DOHH2 (cell line): ENCODE measurements around the gene ZNF501.
A peak's percentile ranks its signal among the peaks of the same experiment; 100 is the strongest.

Experiments
- H3F3A ChIP-seq: fragments of 200-600 bp; sonication (generic), shearing (Covaris generic); 2 replicates; pipeline ENCODE4 v1.6.0; 2016; ENCODE audit warnings: antibody characterized with exemption, mild to moderate bottlenecking; ENCODE audit not compliant: control insufficient read depth, insufficient read depth
- H3K27ac ChIP-seq: fragments of 200-600 bp; sonication (generic); 2 replicates; pipeline ENCODE4 v1.5.1; 2014; ENCODE audit warnings: low read depth, mild to moderate bottlenecking, low read length, moderate library complexity
- H3K27me3 ChIP-seq: fragments of 200-600 bp; sonication (generic); 2 replicates; pipeline ENCODE4 v1.6.1; 2014; ENCODE audit warnings: mild to moderate bottlenecking, low read length, mixed read lengths; ENCODE audit not compliant: control insufficient read depth
- H3K36me3 ChIP-seq: fragments of 200-600 bp; sonication (generic); 2 replicates; pipeline ENCODE4 v1.6.1; 2014; ENCODE audit warnings: mild to moderate bottlenecking, low read length, moderate library complexity, mixed read lengths; ENCODE audit not compliant: control insufficient read depth
- H3K4me1 ChIP-seq: fragments of 200-600 bp; sonication (generic); 2 replicates; pipeline ENCODE4 v1.6.1; 2014; ENCODE audit warnings: mild to moderate bottlenecking, low read length, mixed read lengths; ENCODE audit not compliant: control insufficient read depth
- H3K4me2 ChIP-seq: fragments of 200-600 bp; sonication (generic); 2 replicates; pipeline ENCODE4 v1.6.0; 2014; ENCODE audit warnings: mild to moderate bottlenecking, low read length, moderate library complexity
- H3K4me3 ChIP-seq: fragments of 200-600 bp; sonication (generic); 2 replicates; pipeline ENCODE4 v1.5.1; 2014; ENCODE audit warnings: mild to moderate bottlenecking, low read length, mixed read lengths
- H3K79me2 ChIP-seq: fragments of 200-600 bp; sonication (generic); 2 replicates; pipeline ENCODE4 v1.6.1; 2014; ENCODE audit warnings: mild to moderate bottlenecking, low read length, mixed read lengths; ENCODE audit not compliant: control insufficient read depth
- H3K9me2 ChIP-seq: fragments of 200-600 bp; sonication (generic); replicated peaks from 2 replicates; pipeline ENCODE4 v1.6.1; 2014; ENCODE audit warnings: mild to moderate bottlenecking, low read length, mixed read lengths; ENCODE audit not compliant: control insufficient read depth
- H3K9me3 ChIP-seq: fragments of 200-600 bp; sonication (generic); 2 replicates; pipeline ENCODE4 v1.6.1; 2014; ENCODE audit warnings: antibody characterized with exemption, low read length, mixed read lengths; ENCODE audit not compliant: control insufficient read depth, insufficient read depth
- H4K20me1 ChIP-seq: fragments of 200-600 bp; sonication (generic); 2 replicates; pipeline ENCODE4 v1.6.0; 2014; ENCODE audit warnings: low read depth, mild to moderate bottlenecking, antibody characterized with exemption, low read length, moderate library complexity; ENCODE audit not compliant: control insufficient read depth, insufficient read depth
- CTCF ChIP-seq: fragments of 200-600 bp; sonication (generic); IDR thresholded peaks from one replicate; pipeline ENCODE4 v1.5.1; 2014; ENCODE audit warnings: antibody characterized with exemption, mild to moderate bottlenecking, low read depth, low read length; ENCODE audit not compliant: poor library complexity, severe bottlenecking
- EZH2phosphoT487 ChIP-seq: fragments of 200-600 bp; sonication (generic); IDR thresholded peaks from 2 replicates; pipeline ENCODE4 v1.6.1; 2017; ENCODE audit warnings: borderline replicate concordance, mild to moderate bottlenecking, antibody characterized with exemption, low read length, moderate library complexity, mixed read lengths

The ZNF501 gene

DNA sequence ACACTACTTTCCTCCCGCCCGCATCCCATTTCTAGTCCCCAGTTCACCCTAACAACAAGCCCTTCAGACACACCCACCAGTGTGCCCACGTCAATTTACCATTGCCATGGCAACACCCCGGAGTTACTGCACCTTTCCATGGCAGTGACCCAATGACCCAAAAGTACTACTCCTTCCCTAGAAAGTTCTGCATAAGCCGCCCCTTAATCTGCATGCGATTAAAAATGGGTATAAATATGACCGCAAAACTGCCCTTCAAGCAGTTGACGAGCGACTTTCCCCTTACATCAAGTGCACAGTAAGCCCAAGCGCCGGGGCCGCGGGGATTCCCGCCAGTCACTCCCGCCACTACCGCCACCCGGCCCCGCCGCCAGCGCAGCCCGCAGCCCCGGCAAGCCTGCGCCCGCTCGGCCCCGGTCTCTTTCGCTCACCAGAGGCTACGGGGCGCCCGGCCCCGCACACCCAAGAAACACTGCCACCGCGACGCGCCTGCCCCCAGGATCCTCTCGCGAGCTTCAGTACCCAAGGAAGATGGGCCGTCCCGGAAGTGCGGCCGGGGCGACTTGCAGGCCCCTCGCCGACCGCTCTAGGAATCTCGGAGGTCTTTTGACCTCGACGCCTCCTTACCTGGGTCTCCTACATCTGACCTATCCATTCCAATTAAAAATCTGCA lies 44.2 kb upstream of the ZNF501 start:
- H3K27ac ChIP-seq = no peak overlapping the region

DNA sequence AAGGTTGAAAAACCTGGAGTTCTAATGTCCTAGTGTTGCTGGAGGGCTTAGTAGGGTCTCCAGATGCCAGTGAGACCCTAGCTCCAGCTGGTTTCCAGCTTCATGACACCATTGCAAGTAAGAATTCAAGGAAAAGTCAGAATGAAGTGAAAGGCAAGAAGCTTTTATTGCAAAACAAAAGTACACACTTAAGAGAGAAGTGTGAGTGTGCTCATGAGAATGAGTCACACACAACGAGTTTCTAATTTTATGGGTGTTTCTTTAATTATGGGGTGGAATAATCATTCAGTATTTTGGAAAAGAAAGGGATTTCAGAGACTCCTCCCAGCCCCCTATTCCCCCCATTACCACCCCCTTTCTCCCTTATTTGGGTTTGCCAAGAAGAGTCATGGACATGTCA lies 41.5 kb upstream of the ZNF501 start:
- TF ChIP-seq CTCF = no peak
- no peak for TF ChIP-seq EZH2phosphoT487
- peaks cover 5% of the 10 kb centered on the region; the same call in 1 of the 2 replicates for H3K9me3 ChIP-seq
- no peaks in the 10 kb centered on the region for H3F3A ChIP-seq
- H3K4me3 ChIP-seq = no peak overlapping the region
- no peak overlapping the region for H3K4me2 ChIP-seq
- 0 out of 2 replicates have a peak, but pooled peaks cover 3% of the 10 kb centered on the region for H3K4me1 ChIP-seq
- H3K79me2 ChIP-seq = no peaks in the 10 kb centered on the region
- H3K36me3 ChIP-seq = no peaks in the 10 kb centered on the region
- no peaks in the 10 kb centered on the region for H3K9me2 ChIP-seq
- H3K27ac ChIP-seq = no peak overlapping the region
- H4K20me1 ChIP-seq = no peaks in the 10 kb centered on the region
- no peaks in the 10 kb centered on the region for H3K27me3 ChIP-seq

More for the DNA sequence above, 44.2 kb upstream of the ZNF501 start:
- no peaks in the 10 kb centered on the region for H4K20me1 ChIP-seq
- H3K79me2 ChIP-seq = no peaks in the 10 kb centered on the region
- H3K4me1 ChIP-seq = 0 out of 2 replicates have a peak, but pooled peaks cover 3% of the 10 kb centered on the region
- no peaks in the 10 kb centered on the region for H3K9me2 ChIP-seq
- no peaks in the 10 kb centered on the region for H3K27me3 ChIP-seq
- H3F3A ChIP-seq = no peaks in the 10 kb centered on the region
- no peaks in the 10 kb centered on the region for H3K36me3 ChIP-seq
- peak overlapping the region; percentile 57 for H3K4me2 ChIP-seq
- no peak for TF ChIP-seq CTCF
- no peak for TF ChIP-seq EZH2phosphoT487
- H3K9me3 ChIP-seq = peaks cover 5% of the 10 kb centered on the region; the same call in 1 of the 2 replicates
- H3K4me3 ChIP-seq = peak overlapping the region; percentile 69

DNA sequence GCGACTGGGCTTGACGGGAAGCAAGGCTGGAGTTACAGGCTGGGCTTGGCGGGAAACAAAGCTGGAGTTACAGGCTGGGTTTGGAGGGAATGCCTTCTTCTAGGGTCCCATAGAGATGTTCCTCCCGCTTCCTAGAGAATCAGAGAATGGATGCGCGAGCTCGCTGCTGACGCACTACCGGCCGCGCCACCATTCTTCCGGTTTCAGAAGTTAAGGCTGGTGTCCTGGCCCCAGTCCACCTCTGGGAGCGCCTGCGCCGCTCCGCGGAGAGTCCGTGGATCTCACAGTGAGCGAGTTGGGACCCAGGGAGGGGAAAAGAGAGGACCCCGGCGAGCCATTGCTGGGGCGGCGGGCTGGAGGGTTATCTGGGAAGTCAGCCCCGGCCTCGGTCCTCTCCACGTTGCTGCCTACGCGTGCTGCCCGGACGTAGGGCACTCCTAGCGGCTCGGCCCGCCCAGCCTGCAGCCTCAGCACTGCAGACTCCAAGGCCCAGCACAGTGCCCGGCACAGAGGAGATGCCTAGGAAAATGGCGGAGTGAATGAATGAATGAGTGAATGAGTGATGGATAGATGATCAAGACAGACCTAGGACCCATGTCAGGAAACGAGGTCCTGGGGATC lies 16.9 kb upstream of the ZNF501 start, which contains the start of gene ZNF502:
ZNF502 (plus strand) TSS at position 206 of the 621 bp plus-strand sequence. CDS start 7,602 bp downstream, outside the sequence.
- H4K20me1 ChIP-seq = no peaks in the 10 kb centered on the region
- H3K9me2 ChIP-seq = no peaks in the 10 kb centered on the region
- H3F3A ChIP-seq = no peaks in the 10 kb centered on the region
- H3K79me2 ChIP-seq = no peaks in the 10 kb centered on the region
- no peaks in the 10 kb centered on the region for H3K27me3 ChIP-seq
- H3K4me3 ChIP-seq = peak within 1 kb of the TSS; percentile 73
- H3K36me3 ChIP-seq = no peaks in the 10 kb centered on the region
- H3K4me1 ChIP-seq = no peaks in the 10 kb centered on the region
- TF ChIP-seq CTCF = no peak
- no peak for TF ChIP-seq EZH2phosphoT487
- H3K27ac ChIP-seq = no peak within 1 kb of the TSS
- H3K9me3 ChIP-seq = peaks cover 8% of the 10 kb centered on the region; the same call in 1 of the 2 replicates
- peak within 1 kb of the TSS; percentile 56 for H3K4me2 ChIP-seq
